CD14-positive monocyte (primary cell): ENCODE data around the gene CALCOCO2. TPM values are rescaled to one million over a fixed set of nuclear protein-coding genes. Genes with fewer than 3 reads are reported as not detected.
A peak's percentile ranks its signal among the peaks of the same experiment; 100 is the strongest.
"Not testable (repeated sequence)": the region's sequence is repeated elsewhere in the genome, so short reads cannot be mapped to it uniquely, and the experiment has no call there.

ENCODE experiments used
- DNase-seq, 3 donors: peaks; one replicate each; pipeline ENCODE4 v3.0.0-alpha.2; 2011 to 2022
- H2AFZ ChIP-seq: 2 replicates; pipeline ENCODE4 v1.6.0; 2012; ENCODE audit warnings: mild to moderate bottlenecking, low read depth, low read length, inconsistent platforms; ENCODE audit not compliant: insufficient read depth, poor library complexity, severe bottlenecking
- H3K27ac ChIP-seq, 2 donors: 1 replicate in 1 of 2; 2 replicates in 1 of 2; pipeline ENCODE4 v1.5.1; 2012 to 2013; ENCODE audit warnings: low read length in 2 of 2, control low read depth in 1 of 2, inconsistent platforms in 1 of 2, low read depth in 1 of 2, mild to moderate bottlenecking in 1 of 2
- H3K27me3 ChIP-seq, 2 donors: one replicate each; pipeline versions ENCODE4 v1.6.0 to v1.6.1; 2011 to 2013; ENCODE audit warnings: low read length in 2 of 2; ENCODE audit not compliant: control insufficient read depth in 2 of 2, insufficient read depth in 2 of 2
- H3K36me3 ChIP-seq, 2 donors: replicated peaks in 1 of 2; 1 replicate in 1 of 2; 2 replicates in 1 of 2; pipeline versions ENCODE4 v1.5.1 to v1.6.1; 2012 to 2013; ENCODE audit warnings: low read length in 2 of 2, control low read depth in 1 of 2, inconsistent platforms in 1 of 2, mild to moderate bottlenecking in 1 of 2; ENCODE audit not compliant: insufficient read depth in 2 of 2, control insufficient read depth in 1 of 2
- H3K4me1 ChIP-seq, 2 donors: 1 replicate in 1 of 2; 2 replicates in 1 of 2; pipeline versions ENCODE4 v1.5.1 to v1.6.1; 2012 to 2013; ENCODE audit warnings: low read length in 2 of 2, control low read depth in 1 of 2, inconsistent platforms in 1 of 2, mild to moderate bottlenecking in 1 of 2, moderate library complexity in 1 of 2; ENCODE audit not compliant: insufficient read depth in 2 of 2, control insufficient read depth in 1 of 2
- H3K4me2 ChIP-seq: replicated peaks from 2 replicates; pipeline ENCODE3; 2012; ENCODE audit warnings: low read length, moderate library complexity, mild to moderate bottlenecking; ENCODE audit not compliant: poor library complexity, severe bottlenecking; ENCODE audit errors: extremely low read depth
- H3K4me3 ChIP-seq, 3 experiments: fragments of 200-600 bp in 1 of 3; sonication (generic) in 1 of 3; replicated peaks in 1 of 3; 1 replicate in 2 of 3; 2 replicates in 1 of 3; pipeline ENCODE4 v1.5.1; 2011 to 2013; ENCODE audit warnings: low read length in 3 of 3, mild to moderate bottlenecking in 3 of 3, control low read depth in 2 of 3, low read depth in 2 of 3, inconsistent platforms in 1 of 3, moderate library complexity in 1 of 3
- H3K79me2 ChIP-seq: 2 replicates; pipeline ENCODE4 v1.6.0; 2012; ENCODE audit warnings: mild to moderate bottlenecking, control low read depth, inconsistent platforms, low read length, moderate library complexity; ENCODE audit not compliant: insufficient read depth
- H3K9ac ChIP-seq: 2 replicates; pipeline ENCODE4 v1.6.0; 2017; ENCODE audit warnings: low read length, mild to moderate bottlenecking; ENCODE audit not compliant: insufficient read depth, poor library complexity, severe bottlenecking
- H3K9me3 ChIP-seq, 2 donors: replicated peaks in 1 of 2; 1 replicate in 1 of 2; 2 replicates in 1 of 2; pipeline versions ENCODE4 v1.5.1 to v1.6.1; 2012 to 2013; ENCODE audit warnings: low read length in 2 of 2, control low read depth in 1 of 2; ENCODE audit not compliant: control insufficient read depth in 1 of 2, insufficient read depth in 1 of 2
- H4K20me1 ChIP-seq: 2 replicates; pipeline ENCODE4 v1.6.0; 2012; ENCODE audit warnings: mild to moderate bottlenecking, low read length, control low read depth, moderate library complexity; ENCODE audit not compliant: insufficient read depth
- H3K27ac Mint-ChIP-seq, 7 donors: one replicate each; pipeline ENCODE4 v1.8.0; 2020; ENCODE audit warnings: mild to moderate bottlenecking in 7 of 7, mixed read lengths in 7 of 7, moderate library complexity in 6 of 7, inconsistent platforms in 2 of 7
- H3K27me3 Mint-ChIP-seq, 3 donors: one replicate each; pipeline ENCODE4 v1.8.0; 2021 to 2022; ENCODE audit warnings: low read depth in 3 of 3, mild to moderate bottlenecking in 3 of 3, mixed read lengths in 3 of 3, moderate library complexity in 3 of 3, inconsistent platforms in 1 of 3
- H3K36me3 Mint-ChIP-seq, 2 donors: one replicate each; pipeline ENCODE4 v1.8.0; 2020; ENCODE audit warnings: mixed read lengths in 2 of 2, inconsistent platforms in 1 of 2, mild to moderate bottlenecking in 1 of 2
- H3K4me1 Mint-ChIP-seq: one replicate; pipeline ENCODE4 v1.8.0; 2020; ENCODE audit warnings: mild to moderate bottlenecking, mixed read lengths
- H3K4me3 Mint-ChIP-seq, 2 donors: one replicate each; pipeline ENCODE4 v1.8.0; 2020; ENCODE audit warnings: mild to moderate bottlenecking in 2 of 2, mixed read lengths in 2 of 2, moderate library complexity in 1 of 2
- H3K9me3 Mint-ChIP-seq, 7 donors: one replicate each; pipeline ENCODE4 v1.8.0; 2020 to 2022; ENCODE audit warnings: mixed read lengths in 7 of 7, mild to moderate bottlenecking in 6 of 7, moderate library complexity in 6 of 7, inconsistent platforms in 2 of 7
- CTCF ChIP-seq: fragments of 200-600 bp; IDR thresholded peaks from one replicate; pipeline ENCODE4 v1.8.0; 2022; ENCODE audit warnings: antibody characterized with exemption, mild to moderate bottlenecking
- WGBS: methylation state at CpG from one replicate; pipeline ENCODE4 v1.1.5; 2013; ENCODE audit warnings: missing lambda C conversion rate; ENCODE audit not compliant: insufficient coverage; 5-methylcytosine and 5-hydroxymethylcytosine counted together
- intact Hi-C, 2 donors: fragments of 100-400 bp; cut with micrococcal nuclease; formaldehyde crosslinking; loops; one replicate each; pipeline versions ENCODE4 v1.15.0 to v1.15.1; 2023
- polyA plus RNA-seq, 3 donors: library from polyadenylated mRNA; depleted of rRNA in 1 of 3; unstranded in 2 of 3; stranded (reverse) in 1 of 3; fragments of 300-500 nt in 2 of 3; fragments of >200 nt in 1 of 3; fragmentation: Illumina TruSeq in 2 of 3; gene quantifications; 1 replicate in 2 of 3; 2 replicates in 1 of 3; pipeline ENCODE4 v1.2.3, GENCODE V29; 2012 to 2021

Gene CALCOCO2
- polyA plus RNA-seq, 3 donors, result 87.5 to 280 (median 214) TPM

- Mint-ChIP-seq H3K4me3 (peak overlapping the region in 1 of 2 donors; percentile 62), H3K9me3 (no peaks in the 10 kb centered on the region), H3K36me3 (peaks cover 37 to 51% of the 10 kb centered on the region in 2 donors), H3K27ac (no peak overlapping the region), H3K27me3 (peaks cover 19 to 53% (median 34%) of the 10 kb centered on the region in 3 donors), H3K4me1 (peaks cover 65% of the 10 kb centered on the region)
- no peak overlapping the region for H3K27ac ChIP-seq
- no peak overlapping the region for H3K9ac ChIP-seq
- no peak for DNase-seq
- no peak overlapping the region for H3K4me2 ChIP-seq
- H3K36me3 ChIP-seq, result peaks cover 0 to 15% of the 10 kb centered on the region in 2 donors
- intact Hi-C loops, result loop anchor here in 1 of 2 donors (5.0 kb wide), 2 partner anchors 57 to 72 kb away; partner anchors contain the start of genes ATP5MC1 and UBE2Z
- H3K27me3 ChIP-seq, result peaks cover 3 to 5% of the 10 kb centered on the region in 2 donors
- H4K20me1 ChIP-seq, result peaks cover 86% of the 10 kb centered on the region
- no peak overlapping the region for H3K4me3 ChIP-seq
- WGBS, result no CpG with 5 or more reads among the region's 2 CpGs
- H3K79me2 ChIP-seq, result peaks cover 73% of the 10 kb centered on the region
- H3K4me1 ChIP-seq, result peaks cover 51 to 53% of the 10 kb centered on the region in 2 donors
- TF ChIP-seq CTCF, result no peak
- no peak overlapping the region for H2AFZ ChIP-seq
- H3K9me3 ChIP-seq, result no peaks in the 10 kb centered on the region
Observed at GRCh38 chr17:48834973-48835372, 4.1 kb downstream of the CALCOCO2 start.

GRCh38 chr17:48835971-48836370, 5.1 kb downstream of the CALCOCO2 start:
- H3K27ac ChIP-seq, result no peak overlapping the region
- peaks cover 3 to 5% of the 10 kb centered on the region in 2 donors for H3K27me3 ChIP-seq
- Mint-ChIP-seq H3K4me3 (peak overlapping the region in 1 of 2 donors; percentile 39), H3K27me3 (peaks cover 19 to 56% (median 36%) of the 10 kb centered on the region in 3 donors), H3K36me3 (peaks cover 44 to 57% of the 10 kb centered on the region in 2 donors), H3K27ac (peak overlapping the region in 1 of 7 donors; percentile 31), H3K9me3 (no peaks in the 10 kb centered on the region), H3K4me1 (peaks cover 74% of the 10 kb centered on the region)
- H3K79me2 ChIP-seq, result peaks cover 79% of the 10 kb centered on the region
- peaks cover 96% of the 10 kb centered on the region for H4K20me1 ChIP-seq
- DNase-seq, result no peak
- no peak overlapping the region for H3K9ac ChIP-seq
- H3K36me3 ChIP-seq, result peaks cover 0 to 15% of the 10 kb centered on the region in 2 donors
- H3K4me2 ChIP-seq, result no peak overlapping the region
- H2AFZ ChIP-seq, result no peak overlapping the region
- no peak for TF ChIP-seq CTCF
- intact Hi-C loops, result no loop called here
- no peaks in the 10 kb centered on the region for H3K9me3 ChIP-seq
- H3K4me3 ChIP-seq, result no peak overlapping the region
- 100% methylated on average over 1 of the region's 2 CpGs for WGBS
- peaks cover 61 to 63% of the 10 kb centered on the region in 2 donors for H3K4me1 ChIP-seq

- H3K27me3 ChIP-seq, H3K9me3 ChIP-seq, H3K9ac ChIP-seq, intact Hi-C loops, H3K9me3 Mint-ChIP-seq, H2AFZ ChIP-seq: not testable (repeated sequence)
- Mint-ChIP-seq H3K27ac (peak overlapping the region; percentile 6 to 76 (median 44)), H3K36me3 (peaks cover 45 to 61% of the 10 kb centered on the region in 2 donors), H3K4me3 (peak overlapping the region; percentile 48 to 85), H3K4me1 (peaks cover 82% of the 10 kb centered on the region), H3K27me3 (peaks cover 17 to 56% (median 36%) of the 10 kb centered on the region in 3 donors)
- H3K4me3 ChIP-seq, result peak overlapping the region in 1 of 3 experiments; percentile 18
- 5% methylated on average over 4 of the region's 4 CpGs for WGBS
- peak overlapping the region in 1 of 2 donors; percentile 4 for H3K27ac ChIP-seq
- H3K4me1 ChIP-seq, result peaks cover 66% of the 10 kb centered on the region in 2 donors
- DNase-seq, result peak in 2 of 3 donors; percentile 15 to 20
- peaks cover 98% of the 10 kb centered on the region for H4K20me1 ChIP-seq
- H3K36me3 ChIP-seq, result peaks cover 4 to 20% of the 10 kb centered on the region in 2 donors
- H3K4me2 ChIP-seq, result peak overlapping the region; percentile 45
- peaks cover 73% of the 10 kb centered on the region for H3K79me2 ChIP-seq
Observed at GRCh38 chr17:48837458-48837857, 6.6 kb downstream of the CALCOCO2 start.
